Stimulated activated CD8-positive, alpha-beta memory T cell treated with anti-CD3 and anti-CD28 coated beads, Interleukin-12 subunit alpha, Interleukin-12 subunit beta, amount 100 ng/mL, for 4 hours (primary cell): ENCODE data around the gene SLC39A11.
"Not testable (repeated sequence)": the region's sequence is repeated elsewhere in the genome, so short reads cannot be mapped to it uniquely, and the experiment has no call there.

Experiments
- DNase-seq: peaks from one replicate; pipeline ENCODE4 v3.0.0-alpha.2; 2020; ENCODE audit warnings: low read depth

SLC39A11 gene

GRCh38 chr17:72654706-72655105 is 437.8 kb downstream of the SLC39A11 start:
- no peak for DNase-seq

GRCh38 chr17:72651988-72652387 is 440.5 kb downstream of the SLC39A11 start:
- DNase-seq = no peak

DNA sequence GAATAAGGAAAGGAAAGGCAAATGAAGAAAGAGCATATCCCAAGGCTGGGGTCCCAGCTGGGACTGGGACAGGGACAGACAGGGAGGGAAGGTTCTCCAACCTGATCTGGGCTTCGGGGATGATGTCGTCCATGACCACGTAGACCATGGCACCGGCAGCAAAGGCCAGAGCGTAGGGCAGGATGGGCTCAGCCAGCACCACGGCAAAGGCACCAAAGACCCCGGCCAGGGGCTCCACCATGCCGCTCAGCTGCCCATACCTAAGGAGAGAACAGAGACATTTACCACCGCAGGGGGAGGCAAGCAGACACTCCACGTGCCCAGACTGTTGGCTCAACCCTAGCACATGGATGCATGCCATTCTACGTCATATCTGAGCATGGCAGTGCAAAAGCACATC is 443.8 kb downstream of the SLC39A11 start:
- DNase-seq = no peak

DNA sequence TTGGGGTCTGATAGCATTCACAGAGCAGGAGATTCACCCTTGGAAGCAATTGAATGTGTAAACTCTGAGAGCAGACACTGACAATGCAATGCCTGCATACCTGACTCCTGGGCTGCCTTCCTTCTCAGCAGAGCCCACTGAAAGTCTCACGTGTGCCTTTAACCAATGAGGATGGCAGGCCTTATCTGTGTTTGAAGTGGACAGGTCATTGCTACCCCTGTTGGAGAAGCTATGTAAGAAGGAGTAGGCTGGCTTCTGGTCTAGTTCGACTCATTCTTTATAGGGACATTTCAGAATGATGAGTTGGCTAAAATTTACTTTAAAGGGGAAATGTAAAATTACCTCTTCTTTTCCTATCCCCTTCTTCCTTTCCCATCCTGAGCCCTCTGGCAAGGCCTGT is 446.3 kb downstream of the SLC39A11 start:
- DNase-seq = no peak

GRCh38 chr17:72644492-72644891 is 448.0 kb downstream of the SLC39A11 start:
- no peak for DNase-seq

GRCh38 chr17:72643575-72644216 is 448.8 kb downstream of the SLC39A11 start:
- no peak for DNase-seq

DNA sequence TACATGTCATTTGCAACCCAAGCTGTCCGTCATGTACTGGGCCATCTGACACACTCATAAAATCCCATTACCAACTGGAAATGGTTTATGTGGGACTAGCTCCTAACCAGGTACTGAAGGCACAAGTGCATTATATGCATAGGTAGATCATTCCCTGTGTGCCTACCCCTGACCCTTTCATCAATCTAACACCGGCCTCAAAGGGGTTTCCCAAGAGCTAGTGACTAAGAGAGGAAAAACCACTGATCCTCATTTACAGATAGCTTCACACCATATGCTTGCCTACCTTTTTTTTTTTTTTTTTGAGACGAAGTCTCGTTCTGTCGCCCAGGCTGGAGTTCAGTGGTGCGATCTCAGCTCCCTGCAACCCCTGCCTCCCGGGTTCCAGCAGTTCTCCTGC is 449.8 kb downstream of the SLC39A11 start:
- no peak for DNase-seq

DNA sequence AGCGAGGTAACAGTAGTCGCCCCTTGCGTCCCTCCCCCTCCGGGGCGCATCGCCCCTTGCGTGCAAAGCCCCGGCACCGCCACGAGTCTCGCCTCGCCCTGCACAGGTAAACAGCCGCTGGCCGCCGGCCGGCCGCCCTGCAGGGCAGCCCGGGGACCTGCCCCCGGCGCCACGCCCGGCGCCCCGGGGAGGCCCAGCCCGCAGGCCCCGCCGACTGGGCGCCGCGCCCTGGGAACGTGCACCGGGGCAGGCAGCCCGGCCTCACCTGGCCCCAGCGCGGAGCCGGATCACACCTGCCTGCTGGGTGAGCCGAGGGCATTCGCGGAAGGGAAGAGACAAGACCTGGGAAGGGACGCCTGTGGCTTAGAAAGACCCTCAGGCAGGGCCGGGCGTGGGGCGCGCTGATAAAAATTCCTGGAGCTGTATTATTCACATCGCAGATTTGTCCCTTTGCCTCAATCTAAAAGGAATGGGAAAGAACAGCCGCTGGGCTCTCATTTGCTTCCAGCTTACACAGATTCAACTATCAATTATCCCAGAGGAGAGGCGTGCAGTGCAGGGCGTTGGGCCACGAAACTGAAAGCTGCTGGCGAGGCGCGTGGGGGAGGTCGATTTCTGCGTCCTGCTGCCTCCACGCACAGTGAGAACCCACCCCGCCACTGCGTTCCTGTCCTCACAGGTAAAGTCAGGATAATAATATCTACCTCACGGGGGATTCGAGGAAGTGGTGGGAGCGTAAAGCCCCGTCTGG is 451.9 kb downstream of the SLC39A11 start:
- no peak for DNase-seq

- no peak for DNase-seq
These were observed 452.8 kb downstream of the SLC39A11 start for GRCh38 chr17:72639711-72640110.

GRCh38 chr17:72638932-72639331 is 453.6 kb downstream of the SLC39A11 start:
- DNase-seq = not testable (repeated sequence)

DNA sequence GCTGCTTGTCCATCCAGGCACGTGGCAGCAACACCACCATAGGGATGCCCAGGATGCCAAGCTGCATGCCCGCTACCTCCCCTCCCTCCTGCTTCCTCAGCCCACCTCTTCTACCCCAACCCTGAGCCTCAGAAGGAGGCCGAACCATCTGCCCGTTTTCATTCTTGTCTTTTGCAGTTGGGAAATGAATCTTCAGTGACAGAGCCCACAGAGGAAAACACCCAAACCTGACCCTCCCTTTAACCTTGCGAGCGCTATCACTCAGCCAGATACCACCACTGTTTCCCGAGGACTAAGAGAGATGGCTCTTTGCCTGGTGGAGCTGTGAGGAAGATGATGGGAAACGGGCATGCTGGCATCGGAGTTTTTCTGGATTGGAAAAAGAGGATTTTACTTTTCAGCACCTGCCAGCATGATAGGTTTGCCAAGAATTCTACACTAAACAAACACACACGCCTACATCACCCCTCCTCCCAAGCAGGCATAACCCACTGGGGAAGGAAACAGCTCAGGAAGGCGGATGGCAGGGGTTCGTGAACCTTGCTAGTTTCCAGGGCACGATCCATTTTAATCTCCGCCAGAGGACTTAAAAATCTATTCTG is 457.4 kb downstream of the SLC39A11 start:
- no peak for DNase-seq

DNA sequence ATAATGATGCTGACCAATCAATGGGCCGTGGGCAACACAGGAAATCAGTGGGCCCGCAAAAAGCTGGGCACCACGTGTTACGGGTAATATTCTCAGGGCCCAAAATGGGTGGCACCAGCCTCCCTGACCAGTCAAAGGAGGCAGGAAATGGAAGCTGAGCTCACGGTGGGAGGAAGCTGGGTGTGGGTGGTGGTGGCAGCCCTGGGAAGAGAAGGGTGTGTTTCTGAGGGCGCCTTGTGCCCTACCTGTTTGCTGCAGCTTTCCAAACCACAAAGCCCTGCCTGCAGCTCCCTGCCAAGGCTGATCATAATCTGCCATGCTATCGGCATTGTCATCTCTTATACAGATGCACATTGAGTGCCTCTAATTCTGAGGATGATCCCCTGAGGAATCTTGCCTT is 457.9 kb downstream of the SLC39A11 start:
- DNase-seq = no peak

DNA sequence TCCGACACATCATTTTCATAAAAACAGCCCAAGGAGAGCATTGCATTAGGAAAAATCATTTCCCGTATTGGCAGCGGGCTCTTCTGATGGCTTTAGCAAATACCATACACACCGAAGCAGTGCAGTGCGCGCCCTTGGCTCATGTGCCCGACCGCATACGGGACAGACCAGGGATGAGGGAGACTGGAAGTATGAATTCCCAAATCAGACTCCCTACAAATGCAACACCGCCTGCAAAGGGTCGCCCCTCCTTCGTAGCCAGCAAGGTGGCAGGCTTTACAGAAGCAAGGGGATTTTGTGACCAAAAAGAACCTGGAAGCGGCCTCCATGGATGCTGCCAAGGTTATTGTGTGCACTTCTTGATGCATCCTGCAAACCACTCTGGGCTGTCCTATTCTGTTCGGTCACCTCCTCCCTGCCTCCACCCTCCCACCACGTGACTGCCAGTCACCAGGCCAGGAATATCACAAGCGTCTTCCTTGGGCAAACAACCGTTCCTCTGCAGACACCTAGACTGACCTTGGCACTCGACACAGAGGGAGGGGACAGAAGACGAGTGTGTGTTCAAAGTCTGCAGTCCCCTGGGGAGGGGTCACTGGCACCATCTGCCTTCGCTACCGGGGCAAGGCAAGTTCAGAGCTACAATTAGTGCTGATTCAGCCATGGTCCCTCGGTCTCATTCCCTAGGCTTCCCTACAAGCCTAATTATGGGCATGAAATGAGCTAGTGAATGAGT is 460.4 kb downstream of the SLC39A11 start:
- no peak for DNase-seq

GRCh38 chr17:72631568-72631948 is 460.9 kb downstream of the SLC39A11 start:
- no peak for DNase-seq

GRCh38 chr17:72624652-72625051 is 467.8 kb downstream of the SLC39A11 start:
- no peak for DNase-seq

DNA sequence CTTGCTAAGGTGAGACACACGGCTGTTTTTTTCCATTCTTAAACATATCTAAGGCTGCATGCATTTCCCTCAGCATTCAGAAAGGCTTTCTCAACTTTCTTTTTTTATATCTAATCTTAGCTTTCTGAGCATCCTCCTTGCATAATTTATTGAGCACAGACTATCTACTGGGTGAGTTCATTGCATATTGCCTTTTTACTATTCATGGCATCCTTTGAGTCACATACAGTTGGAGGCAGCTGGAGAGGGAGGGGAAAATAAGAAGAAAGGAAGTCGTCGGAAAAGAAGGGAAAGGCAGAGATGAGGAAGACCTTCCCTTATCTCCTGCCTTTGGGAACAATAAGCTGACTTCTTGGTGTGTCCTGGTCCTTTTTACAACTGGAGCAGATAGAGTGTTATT is 468.3 kb downstream of the SLC39A11 start:
- no peak for DNase-seq

- no peak for DNase-seq
These were observed 469.6 kb downstream of the SLC39A11 start for GRCh38 chr17:72622661-72623433.

DNA sequence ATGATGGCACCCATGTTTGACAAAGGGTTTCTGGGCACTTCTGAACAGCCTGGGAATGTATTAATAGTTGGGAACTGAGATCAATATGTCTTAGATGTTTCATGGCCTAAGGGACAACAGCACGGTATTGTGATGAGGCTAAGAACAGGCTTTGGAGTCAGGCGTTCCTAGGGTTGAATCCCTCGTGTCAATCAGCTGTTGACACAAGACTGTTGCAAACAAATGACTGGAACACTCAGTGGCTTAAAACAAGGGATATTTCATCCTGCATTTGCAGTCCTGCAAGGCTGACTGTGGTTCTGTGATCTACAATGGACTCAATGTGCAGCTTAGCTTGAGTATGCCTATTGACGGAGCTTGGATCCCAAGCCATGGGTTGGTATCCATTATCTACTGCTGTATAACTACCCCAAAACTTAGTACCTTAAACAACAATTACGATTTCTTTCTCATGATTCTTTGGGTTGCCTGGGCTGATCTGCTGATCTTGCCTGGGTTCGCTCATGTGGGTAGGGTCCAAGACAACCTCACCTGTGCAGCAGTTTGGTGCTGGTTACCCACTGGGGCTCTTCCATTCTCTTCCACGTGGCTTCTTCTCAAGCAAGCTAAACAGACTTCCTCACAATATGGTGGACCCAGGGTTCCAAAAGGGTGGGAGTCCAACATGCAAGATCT is 472.4 kb downstream of the SLC39A11 start:
- DNase-seq = no peak

- DNase-seq = no peak
These were observed 474.4 kb downstream of the SLC39A11 start for GRCh38 chr17:72618001-72618509.

- no peak for DNase-seq
These were observed 474.9 kb downstream of the SLC39A11 start for GRCh38 chr17:72617557-72617956.

DNA sequence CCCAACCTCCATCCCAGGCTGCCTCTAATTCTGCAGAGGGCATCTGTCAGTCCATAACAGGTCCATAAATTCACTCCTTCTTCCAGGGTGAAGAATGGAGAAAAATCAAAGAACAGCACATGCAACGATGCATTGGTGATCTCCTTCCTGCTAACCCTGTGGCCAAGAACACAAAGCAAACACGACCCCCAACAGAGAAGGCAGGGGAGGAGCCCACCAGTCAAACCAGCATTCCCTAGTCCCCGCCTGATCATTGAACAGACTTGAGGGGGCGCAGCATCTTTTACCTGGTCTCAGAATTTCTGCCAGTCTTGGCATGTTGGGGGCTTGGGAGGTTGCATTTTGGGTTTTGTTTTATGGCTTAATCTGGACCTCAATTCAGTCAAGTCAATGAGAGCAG is 476.0 kb downstream of the SLC39A11 start:
- no peak for DNase-seq
